Ishikawa (cell line): ENCODE results near the gene NCAPG2.

Experiments
- CEBPB ChIP-seq: IDR thresholded peaks from 2 replicates; pipeline ENCODE4 v1.6.1; 2012
- CREB1 ChIP-seq: IDR thresholded peaks from 2 replicates; pipeline ENCODE4 v1.6.1; 2012; ENCODE audit warnings: low read depth
- EP300 ChIP-seq: IDR thresholded peaks from 2 replicates; pipeline ENCODE4 v1.6.1; 2012; ENCODE audit warnings: borderline replicate concordance
- FOXM1 ChIP-seq: IDR thresholded peaks from 2 replicates; pipeline ENCODE4 v1.6.1; 2012; ENCODE audit warnings: low read depth, borderline replicate concordance
- NFIC ChIP-seq: IDR thresholded peaks from 2 replicates; pipeline ENCODE4 v1.6.1; 2012
- RAD21 ChIP-seq: IDR thresholded peaks from 2 replicates; pipeline ENCODE4 v1.6.1; 2012; ENCODE audit warnings: low read depth
- TAF1 ChIP-seq: IDR thresholded peaks from 2 replicates; pipeline ENCODE4 v1.6.1; 2012; ENCODE audit warnings: low read depth, mild to moderate bottlenecking
- YY1 ChIP-seq: IDR thresholded peaks from 2 replicates; pipeline ENCODE4 v1.6.1; 2012; ENCODE audit warnings: low read depth
- TF ChIP-seq, protein P1 (sequence below): IDR thresholded peaks from 2 replicates; pipeline ENCODE4 v1.6.1; 2012
- TF ChIP-seq, protein P2 (sequence below): IDR thresholded peaks from 2 replicates; pipeline ENCODE4 v1.6.1; 2012
- TF ChIP-seq, protein P3 (sequence below): IDR thresholded peaks from 2 replicates; pipeline ENCODE4 v1.6.1; 2012; ENCODE audit warnings: low read depth, mild to moderate bottlenecking

DNA sequence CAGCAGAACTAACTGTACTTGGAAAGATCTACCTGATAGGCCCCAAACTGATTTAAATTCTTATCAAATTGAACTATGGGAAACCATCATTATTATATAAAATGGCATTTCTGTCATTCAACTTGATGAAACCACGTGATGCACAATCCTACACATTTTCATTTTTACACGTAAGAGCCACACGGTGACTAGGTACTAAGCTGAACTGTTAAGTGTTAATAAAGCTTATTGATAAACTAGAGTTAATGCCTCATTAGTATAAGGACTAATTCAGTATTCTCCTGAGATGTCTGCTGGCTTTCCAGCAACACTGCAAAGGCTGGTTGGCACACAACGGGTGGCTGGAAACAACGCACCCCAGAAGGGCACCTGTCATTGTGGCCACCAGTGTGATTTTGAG, 4.6 kb downstream of the NCAPG2 start:
- TF ChIP-seq TAF1 (no peak), CREB1 (no peak), EP300 (no peak), YY1 (no peak), RAD21 (no peak), FOXM1 (no peak), CEBPB (no peak), NFIC (no peak)
- TF ChIP-seq, protein P1, sequence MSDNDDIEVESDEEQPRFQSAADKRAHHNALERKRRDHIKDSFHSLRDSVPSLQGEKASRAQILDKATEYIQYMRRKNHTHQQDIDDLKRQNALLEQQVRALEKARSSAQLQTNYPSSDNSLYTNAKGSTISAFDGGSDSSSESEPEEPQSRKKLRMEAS: no peak
- TF ChIP-seq, protein P2, sequence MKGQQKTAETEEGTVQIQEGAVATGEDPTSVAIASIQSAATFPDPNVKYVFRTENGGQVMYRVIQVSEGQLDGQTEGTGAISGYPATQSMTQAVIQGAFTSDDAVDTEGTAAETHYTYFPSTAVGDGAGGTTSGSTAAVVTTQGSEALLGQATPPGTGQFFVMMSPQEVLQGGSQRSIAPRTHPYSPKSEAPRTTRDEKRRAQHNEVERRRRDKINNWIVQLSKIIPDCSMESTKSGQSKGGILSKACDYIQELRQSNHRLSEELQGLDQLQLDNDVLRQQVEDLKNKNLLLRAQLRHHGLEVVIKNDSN: no peak
- TF ChIP-seq, protein P3, sequence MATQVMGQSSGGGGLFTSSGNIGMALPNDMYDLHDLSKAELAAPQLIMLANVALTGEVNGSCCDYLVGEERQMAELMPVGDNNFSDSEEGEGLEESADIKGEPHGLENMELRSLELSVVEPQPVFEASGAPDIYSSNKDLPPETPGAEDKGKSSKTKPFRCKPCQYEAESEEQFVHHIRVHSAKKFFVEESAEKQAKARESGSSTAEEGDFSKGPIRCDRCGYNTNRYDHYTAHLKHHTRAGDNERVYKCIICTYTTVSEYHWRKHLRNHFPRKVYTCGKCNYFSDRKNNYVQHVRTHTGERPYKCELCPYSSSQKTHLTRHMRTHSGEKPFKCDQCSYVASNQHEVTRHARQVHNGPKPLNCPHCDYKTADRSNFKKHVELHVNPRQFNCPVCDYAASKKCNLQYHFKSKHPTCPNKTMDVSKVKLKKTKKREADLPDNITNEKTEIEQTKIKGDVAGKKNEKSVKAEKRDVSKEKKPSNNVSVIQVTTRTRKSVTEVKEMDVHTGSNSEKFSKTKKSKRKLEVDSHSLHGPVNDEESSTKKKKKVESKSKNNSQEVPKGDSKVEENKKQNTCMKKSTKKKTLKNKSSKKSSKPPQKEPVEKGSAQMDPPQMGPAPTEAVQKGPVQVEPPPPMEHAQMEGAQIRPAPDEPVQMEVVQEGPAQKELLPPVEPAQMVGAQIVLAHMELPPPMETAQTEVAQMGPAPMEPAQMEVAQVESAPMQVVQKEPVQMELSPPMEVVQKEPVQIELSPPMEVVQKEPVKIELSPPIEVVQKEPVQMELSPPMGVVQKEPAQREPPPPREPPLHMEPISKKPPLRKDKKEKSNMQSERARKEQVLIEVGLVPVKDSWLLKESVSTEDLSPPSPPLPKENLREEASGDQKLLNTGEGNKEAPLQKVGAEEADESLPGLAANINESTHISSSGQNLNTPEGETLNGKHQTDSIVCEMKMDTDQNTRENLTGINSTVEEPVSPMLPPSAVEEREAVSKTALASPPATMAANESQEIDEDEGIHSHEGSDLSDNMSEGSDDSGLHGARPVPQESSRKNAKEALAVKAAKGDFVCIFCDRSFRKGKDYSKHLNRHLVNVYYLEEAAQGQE: no peak
